Measurements from ENCODE around the gene ARHGAP24.

ARHGAP24 gene

DNA sequence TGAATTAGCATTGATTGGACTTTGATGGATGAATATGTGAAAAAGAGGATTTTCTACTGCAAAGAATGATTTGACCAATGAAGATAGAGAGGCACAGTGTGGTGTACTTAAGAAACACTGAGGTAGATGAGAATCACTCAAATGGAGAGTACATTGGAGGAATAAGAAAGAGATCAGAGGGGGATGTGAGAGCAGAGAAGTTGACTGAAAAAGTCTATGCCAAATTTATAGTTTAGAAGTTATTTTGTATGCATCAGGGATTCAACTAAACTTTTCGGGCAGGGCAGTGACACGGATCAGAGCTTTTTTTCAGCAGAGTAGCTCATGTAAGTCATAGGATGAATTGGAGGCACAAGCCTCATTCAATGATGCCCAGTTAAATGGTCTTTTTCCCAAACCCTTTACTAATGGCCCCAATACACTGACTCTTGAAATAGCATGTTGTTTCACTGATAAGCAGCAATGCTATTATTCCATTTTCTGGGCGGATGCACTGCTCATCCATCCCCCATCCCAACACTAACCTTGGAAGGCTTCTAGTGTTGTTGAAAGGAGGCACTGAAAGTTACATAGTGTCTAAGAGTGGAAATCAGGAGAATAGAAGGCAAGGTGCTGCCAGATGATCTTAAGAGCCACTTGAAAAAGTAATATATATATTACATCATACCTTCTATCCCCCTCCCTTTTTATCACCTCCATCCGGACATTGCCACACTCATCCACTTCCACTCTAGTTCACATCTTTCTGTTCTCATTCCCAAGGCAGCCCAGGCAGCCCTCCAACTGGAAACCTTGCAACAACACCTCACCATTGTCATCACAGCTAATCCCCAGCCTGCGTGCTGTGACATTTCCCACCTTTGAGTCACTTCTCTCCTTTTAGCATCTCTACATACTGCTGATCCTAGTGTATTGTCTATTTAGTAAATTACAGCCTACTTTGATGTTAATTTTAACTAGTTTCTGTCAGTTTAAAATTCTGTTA is 46.1 kb downstream of the ARHGAP24 start:
- no peak for DNase-seq

DNA sequence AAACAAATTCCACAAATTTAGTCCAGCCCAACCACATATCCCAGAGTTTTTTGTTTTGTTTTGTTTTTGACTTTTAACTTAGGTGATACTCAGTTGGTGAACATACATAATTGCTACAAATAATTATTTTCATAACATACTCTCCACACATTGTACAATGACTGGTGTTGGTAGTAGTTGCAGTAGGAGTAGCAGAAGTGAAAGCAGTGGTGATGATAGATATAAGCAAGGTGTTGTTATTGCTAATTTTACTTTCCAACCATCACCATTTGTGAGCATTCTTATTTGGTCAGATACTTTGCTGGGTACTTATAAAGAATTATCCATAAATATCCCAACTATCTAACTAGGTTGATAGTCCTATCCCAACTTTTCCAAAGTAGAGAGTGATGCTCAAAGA is 47.3 kb downstream of the ARHGAP24 start:
- DNase-seq: no peak

DNA sequence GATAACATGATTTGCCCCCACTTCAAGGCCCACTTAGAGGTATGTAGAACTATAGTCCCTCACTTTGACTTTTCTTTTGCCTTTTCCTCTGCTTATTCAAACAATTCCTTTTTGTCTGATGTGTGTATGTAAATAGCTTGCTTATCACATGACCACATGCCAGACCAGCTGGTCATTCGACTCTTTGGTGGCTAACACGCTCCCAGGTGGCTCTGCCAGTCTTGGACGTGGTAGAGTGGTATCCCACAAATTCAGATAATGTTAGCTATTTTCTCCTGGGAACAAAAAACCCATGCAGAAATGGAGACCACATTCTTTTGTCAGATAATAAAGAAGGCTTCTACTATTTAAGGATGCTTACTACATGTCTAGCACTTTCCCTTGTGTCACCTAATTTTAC is 47.9 kb downstream of the ARHGAP24 start:
- DNase-seq: no peak

DNA sequence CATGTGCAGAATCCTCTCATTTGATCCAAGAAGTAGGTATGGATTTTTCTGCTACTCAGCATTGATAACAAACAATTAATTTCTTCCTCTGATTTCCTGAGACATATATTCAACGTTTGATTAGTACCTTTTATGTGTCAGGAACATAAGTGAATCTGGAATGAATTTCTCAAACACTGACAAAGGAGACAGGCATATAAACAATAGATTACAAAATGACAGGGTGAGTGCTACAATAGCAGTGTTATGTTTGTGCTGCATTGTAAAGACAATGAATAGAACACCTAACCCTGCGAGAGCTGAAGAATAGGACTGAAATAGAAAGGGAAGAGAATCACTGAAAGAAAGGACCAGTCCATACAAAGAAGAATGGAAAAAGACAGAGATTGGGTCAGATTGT is 52.9 kb downstream of the ARHGAP24 start:
- DNase-seq: no peak

DNA sequence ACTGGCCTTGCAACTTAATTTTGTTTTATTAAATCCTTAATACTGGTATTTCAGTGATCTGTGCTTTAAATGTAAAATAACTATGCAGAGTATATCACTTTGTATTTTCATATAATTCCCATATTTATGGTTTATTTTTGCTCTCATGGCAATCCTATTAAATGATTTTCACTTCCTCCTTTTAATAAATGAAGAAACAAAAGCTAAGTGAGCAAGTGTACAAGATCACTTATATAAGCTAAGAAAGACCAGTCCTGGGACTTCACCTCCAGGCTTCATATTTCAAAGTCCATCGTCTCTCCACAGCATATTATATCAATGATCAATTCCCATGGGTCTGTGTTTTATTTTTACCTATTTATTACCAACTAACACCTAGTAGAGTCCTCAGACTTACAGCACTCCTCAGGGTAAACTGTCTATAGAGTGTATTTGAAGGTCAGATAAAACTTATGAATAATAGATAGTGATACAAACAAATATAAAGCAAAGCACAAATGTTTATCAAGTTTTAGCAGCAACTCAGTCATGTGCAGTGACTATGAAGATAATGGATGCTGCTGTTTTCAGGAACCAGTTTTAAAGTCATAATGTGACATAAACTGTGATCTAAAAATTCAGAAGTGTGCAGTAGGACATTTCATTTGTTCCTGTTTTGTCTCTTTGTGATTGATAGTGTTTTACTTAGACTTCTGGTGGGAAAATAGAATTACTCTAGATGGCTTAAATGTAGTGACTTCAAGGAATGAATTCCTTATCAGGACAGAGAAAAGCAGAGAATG is 56.8 kb downstream of the ARHGAP24 start:
- no peak for DNase-seq

DNA sequence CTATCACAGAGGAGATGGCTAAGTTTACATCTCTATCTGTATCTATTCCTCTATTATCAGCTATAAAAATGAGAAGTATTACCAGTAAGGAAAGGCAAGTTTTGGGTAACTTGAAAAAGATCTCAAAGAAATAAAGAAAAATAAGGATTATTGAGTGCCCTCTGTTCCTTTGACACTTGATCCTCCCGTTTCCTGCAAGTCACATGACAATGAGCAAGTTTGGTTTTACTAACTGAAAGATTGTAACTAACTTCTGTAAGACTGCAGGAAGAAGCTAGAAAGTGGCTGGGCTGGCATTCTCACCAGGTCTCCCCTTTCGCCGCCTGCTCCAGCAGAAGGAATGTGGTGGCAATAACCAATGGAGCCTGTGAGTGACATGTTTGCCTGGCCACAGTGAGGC is 59.2 kb downstream of the ARHGAP24 start:
- no peak for DNase-seq

DNA sequence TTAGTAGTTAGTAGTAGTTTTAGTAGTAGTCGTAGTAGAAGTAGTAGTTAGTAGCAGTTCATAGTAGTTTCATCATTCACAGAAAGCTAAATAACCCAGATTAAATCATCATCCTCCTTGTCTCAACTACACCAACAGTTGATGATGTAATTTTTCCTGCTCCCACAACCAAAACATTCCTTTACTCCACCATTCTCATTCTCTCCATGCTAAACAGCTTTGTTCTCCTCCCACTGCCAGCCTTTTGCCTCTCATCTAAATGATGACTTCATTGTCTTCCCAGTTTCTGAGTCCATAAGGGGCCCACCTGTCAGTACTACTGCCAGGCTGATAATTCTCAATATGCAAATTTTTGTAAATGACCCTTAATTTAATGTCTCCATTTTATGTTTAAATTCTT is 68.9 kb downstream of the ARHGAP24 start:
- no peak for DNase-seq

DNA sequence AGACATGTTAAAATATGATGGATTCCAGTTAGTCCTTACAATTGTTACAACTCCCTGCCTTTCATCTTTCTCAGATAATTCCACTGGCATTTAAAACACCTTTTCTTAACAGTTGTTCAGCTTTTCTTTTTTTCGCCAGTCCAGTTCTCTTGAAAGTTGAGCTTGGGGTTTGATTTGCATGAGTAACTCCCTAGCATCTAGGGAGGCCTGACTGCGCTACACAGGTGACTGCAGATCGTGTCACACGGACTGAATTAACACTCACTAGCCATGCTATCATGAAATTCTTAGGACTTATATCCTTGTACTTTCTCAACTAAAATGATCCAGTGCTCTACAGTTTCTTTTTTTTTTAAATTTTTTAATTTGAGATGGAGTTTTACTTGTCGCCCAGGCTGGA is 69.8 kb downstream of the ARHGAP24 start:
- DNase-seq: no peak

DNA sequence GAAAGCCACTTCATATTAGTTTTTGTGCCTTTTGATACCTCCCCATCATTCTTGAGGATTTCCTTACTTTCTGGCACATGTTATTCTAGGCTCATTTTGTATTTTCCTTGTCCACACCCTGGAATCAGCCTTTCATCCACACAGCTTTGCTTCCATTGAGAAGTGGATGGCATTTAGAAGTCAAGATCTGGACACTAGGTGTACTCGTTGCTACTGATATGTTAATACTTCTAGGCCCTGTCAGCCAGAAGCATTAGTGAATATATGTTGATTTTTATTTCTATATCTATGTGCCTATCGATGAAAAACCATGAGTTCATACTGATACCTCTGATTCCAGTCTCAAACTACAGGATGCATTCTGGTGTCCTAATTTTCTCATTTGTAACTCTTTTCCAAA is 73.2 kb downstream of the ARHGAP24 start:
- DNase-seq: no peak

DNA sequence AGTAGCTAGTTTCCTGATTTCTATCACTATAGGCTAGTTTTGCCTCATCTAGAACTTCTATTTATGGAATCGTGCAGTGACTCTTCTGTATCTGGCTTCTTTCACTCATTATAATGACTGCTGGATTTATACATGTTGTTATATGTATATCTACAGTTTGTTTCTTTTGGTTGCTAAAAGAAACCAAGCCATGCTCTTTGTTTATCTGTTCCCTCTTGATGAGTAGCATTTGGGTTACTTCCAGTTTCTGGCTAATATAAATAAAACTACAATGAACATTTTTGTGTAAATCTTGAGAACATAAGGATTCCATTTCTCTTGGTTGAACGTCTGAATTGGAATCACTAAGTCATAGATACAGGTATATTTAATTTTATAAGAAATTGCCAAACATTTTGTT is 73.9 kb downstream of the ARHGAP24 start:
- no peak for DNase-seq

DNA sequence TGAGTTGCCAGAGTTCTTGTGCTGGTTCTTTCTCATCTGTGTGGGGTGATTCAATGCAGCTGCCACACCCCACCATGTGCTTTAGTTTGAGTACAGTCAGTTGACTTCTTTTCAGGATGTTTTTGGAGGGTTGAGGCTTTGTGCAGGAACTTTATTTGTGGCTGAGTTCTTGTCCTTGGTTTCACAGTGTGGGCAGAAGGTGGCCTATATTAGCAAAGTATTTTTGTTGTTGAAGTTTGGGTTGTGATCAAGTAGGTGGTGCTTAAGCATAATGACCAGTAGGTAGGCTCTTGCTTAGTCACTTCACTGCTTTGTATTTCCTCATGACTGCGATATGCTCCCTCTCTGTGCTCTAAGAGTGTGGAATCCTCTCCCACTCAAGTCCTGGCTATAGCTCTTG is 80.3 kb downstream of the ARHGAP24 start:
- no peak for DNase-seq

DNA sequence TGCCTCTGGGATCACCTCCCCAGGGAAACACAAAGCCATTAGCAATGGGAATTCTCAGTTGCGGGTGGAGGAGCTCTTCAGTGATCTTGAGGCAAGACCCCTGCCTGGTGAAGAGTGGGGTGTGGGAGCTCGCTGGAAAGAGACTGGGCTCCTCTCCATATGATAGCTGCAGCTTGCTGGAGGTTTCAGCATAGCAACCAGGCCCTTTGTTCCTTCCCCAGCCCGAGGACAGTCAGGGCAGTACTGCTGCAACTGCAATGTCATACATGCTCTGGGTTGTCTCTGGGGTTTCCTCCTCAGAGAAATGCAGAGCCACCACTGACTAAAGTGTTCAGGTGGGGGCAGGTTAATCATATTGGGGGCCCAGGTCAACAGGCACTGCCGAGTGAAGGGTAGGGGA is 81.3 kb downstream of the ARHGAP24 start:
- no peak for DNase-seq

DNA sequence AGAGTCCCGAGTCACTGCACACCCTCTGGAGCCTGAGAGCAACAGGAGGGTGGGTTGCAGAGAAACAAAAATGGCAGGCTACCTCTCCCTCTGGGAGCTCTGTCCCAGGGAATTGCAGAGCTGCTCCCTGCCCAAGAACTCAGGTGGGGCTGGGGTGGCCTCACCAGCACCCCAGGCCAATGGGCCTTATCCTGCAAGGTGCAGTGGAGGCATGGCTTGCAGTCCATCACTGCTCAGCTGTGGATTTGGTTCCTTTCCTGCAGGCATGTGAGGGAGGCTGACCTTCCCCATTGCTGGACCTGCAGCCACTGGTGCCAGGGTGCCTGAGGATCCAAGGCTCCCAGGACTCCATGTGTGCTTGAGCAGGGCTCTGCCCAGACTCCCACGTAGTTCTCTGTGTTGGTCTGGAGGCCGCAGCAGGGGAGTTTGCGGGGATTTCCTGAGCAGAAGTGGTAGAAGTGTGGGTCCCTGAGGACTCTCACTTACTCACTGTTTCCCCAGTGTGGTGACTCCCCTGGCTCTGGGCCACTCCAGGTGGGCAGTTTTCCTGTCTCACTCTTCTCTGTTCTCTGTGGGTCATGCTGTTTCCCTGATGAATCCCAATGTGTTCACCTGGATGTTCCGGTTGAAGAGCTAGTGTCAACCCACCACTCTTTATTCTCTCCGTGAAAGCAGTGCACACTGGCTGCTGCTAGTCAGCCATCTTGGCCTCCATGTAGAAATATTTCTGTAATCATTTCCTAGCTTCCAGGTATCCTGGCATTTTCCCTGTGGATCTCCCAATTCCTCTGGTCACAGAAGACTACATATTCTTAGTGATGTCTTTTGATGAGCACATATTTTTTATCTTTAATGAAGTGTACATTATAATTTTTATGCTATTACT is 82.3 kb downstream of the ARHGAP24 start:
- no peak for DNase-seq

DNA sequence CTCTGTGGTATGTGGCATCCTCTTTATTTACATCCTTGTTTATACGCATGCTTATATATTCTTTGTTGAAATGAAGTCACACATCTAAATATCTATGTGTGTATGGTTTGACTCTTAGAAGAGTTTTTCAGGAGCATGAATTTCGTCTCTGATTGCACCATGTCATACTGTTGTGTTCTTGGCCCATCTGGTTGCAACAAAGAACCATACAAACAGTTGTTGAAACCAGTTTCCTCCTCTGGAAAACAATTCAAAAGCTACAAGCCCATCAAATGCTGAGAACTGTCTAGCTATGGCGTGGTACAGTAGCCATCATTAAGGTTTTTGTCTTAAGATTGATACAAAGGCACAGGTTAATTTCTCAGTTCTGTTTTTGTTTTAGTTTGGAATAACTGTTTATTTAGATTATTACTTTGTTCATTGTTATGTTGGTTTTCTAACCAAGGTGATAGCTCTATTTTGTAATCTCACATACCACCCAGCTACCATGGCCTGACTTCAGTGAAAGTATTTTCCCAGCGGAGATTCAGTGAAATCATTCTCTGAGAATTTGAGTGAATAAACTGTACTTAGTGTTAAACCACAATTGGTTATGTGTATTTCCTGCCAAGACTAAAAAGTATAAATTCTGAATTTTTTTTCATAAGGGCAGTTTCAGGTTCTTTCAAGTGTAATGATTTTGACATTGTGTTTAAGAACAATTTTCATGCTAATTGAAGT is 91.0 kb downstream of the ARHGAP24 start:
- DNase-seq: no peak

DNA sequence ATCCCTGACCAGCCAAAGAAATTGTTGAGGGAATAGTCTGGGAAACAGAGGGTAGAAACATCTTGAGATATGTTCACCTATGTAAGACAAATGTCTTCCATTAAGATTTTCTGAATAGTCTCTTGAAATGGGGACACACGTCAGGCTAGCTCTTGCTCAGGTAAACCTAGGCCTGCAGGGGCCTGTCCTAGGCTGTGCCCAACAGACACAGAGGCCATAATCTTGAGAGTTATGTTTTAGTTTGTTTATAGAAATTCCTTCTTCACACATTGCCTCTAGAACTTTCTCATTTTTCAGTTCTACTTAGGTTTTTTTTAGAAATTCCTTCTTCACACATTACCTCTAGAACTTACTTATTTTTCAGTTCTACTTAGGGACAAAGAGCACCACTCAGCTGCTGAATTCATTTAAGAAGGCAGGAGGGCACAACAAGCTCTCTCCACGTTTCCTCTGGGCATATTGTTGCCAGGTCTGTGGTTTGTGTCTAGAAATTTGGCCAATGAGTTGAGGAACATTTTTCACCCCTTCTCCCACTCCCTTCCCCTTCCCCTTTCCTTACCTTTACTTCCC is 94.9 kb downstream of the ARHGAP24 start:
- DNase-seq: no peak

DNA sequence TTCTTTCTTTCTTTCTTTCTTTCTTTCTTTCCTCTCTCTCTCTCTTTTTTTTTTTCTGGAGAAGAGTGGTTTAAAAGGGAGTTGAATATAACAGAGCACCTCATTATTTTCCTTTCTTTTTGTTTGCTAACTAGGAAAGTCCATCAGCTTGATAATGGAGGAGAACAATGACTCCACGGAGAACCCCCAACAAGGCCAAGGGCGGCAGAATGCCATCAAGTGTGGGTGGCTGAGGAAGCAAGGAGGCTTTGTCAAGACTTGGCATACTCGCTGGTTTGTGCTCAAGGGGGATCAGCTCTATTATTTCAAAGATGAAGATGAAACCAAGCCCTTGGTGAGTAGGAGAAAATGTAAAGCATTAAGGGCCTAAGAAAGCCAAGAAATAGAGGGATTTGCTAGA is 95.4 kb downstream of the ARHGAP24 start:
- DNase-seq: no peak

DNA sequence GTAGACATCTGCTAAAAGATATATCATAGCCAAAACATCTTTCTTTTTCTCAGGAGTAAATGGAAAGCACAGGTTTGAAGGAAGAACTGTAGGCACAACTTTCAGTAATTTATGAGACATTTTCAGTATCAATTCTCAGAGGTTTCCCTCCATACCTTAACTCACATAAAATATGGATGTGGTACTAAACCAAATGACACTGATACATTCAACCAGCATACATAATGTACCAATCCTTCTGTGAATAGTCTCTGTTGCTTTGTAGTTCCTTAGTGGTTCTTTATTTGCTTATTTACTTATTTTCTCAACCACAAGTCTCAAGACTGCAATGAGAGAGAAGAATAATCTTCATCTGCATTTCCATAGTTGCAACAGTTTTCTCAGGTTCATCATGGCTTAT is 96.1 kb downstream of the ARHGAP24 start:
- no peak for DNase-seq

DNA sequence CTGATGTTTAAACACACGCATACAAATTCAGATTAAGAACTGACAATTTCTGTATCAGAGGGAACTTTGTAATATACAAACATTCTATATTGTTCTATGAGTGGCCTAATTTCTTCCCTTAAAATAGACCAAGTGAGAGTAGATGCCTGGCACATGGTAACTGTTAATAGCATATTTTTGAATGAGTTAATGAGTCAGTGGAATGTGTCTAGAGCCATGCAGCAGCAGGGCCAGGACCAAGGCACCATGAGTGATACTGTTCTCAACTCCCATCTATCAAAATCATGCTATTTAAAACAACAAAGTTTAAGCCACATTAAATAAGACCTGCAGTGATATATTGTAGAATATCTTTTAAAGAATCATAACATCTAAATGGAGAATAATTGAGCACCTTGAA is 98.3 kb downstream of the ARHGAP24 start:
- no peak for DNase-seq

DNA sequence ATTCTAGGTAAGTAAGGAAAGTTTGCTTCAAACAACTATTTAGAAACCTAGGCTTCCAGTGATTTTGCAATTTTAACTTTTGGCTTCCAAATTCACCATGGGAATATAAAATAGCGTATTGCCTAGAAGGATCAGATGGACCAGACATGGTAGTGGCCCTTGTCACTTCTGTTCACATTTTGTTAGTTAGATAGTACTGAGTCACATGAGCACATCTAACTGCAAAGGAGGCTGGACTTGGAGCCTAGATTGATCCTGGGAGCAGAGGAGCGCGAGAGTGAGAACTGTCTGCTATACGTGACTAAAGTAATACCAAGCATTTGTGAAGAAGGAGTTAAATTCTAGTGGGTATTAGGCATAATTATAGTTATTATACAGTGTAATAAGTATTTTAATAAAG is 102.4 kb downstream of the ARHGAP24 start:
- no peak for DNase-seq

DNA sequence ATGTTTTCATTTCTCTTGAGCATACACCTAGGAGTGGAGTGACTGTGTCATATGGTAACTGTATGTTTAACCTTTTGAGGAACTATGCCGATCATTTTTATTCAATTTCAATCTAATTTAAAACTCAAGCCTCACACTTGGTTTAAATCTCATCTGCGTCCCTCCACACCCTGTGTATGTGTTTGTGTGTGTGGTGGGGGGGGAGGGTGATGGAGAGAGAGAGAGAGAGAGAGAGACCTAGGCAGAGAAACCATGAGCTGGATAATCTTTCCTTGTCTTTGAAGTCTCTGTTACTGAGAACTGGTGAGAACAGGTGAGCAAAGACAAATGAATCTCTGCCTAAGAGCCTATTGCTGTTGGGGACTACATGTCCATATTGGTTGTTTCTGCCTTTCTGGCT is 105.0 kb downstream of the ARHGAP24 start:
- DNase-seq: no peak

DNA sequence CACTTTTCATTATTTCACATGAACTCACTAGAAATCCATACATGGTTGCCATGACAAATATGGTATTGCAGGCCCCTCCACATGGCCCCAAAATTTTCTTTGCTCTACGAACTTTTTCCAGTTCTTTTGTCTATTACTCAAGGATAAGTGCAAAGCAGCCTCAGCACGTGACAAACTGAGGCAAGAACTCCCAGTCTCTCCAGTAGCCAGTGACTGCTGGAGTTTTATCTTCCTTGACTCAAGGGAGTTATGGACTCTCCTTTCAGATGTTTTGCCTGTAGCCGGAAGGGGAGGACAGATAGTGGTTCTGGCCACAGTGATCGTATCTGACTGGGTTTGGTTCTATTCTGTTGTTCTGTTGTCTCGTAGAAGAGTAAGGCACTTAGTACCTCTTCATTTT is 105.5 kb downstream of the ARHGAP24 start:
- no peak for DNase-seq

DNA sequence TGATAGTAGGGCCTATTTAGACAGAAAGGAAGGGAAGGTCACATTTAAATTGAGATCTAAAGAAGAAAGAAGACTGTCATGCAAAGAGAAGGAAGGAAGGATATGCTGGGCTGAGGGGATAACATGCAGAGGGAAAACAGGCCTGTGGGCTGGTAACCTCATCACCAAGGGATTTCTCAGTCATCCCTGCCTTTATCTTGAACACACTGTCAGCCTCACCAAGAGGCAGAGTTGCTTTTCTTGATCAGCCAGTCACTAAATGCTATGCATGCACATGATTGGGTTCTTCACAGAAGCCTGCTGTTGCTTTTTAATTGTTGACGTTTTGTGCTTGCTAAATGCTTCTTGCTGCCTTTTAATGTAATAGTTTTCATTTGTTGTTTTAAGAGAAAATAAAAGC is 113.0 kb downstream of the ARHGAP24 start:
- DNase-seq: no peak

Measured in DMS79 treated with DMSO at 0.1 percent for 48 hours (cell line).